Immature natural killer cell (primary cell): ENCODE measurements around the gene SGMS2. TPM values are rescaled to one million over a fixed set of nuclear protein-coding genes. Genes with fewer than 3 reads are reported as not detected.

Source experiments
- DNase-seq, 3 donors: peaks; one replicate each; pipeline ENCODE4 v3.0.0; 2022; ENCODE audit warnings: mixed read lengths in 1 of 3
- H3K27ac Mint-ChIP-seq, 6 donors: one replicate each; pipeline ENCODE4 v1.8.0; 2020; ENCODE audit warnings: mixed read lengths in 6 of 6, mild to moderate bottlenecking in 5 of 6, inconsistent platforms in 4 of 6, moderate library complexity in 3 of 6
- H3K27me3 Mint-ChIP-seq, 3 donors: one replicate each; pipeline ENCODE4 v1.8.0; 2020 to 2021; ENCODE audit warnings: low read depth in 3 of 3, mild to moderate bottlenecking in 3 of 3, mixed read lengths in 3 of 3, moderate library complexity in 3 of 3, inconsistent platforms in 1 of 3
- H3K36me3 Mint-ChIP-seq, 3 donors: one replicate each; pipeline ENCODE4 v1.8.0; 2020; ENCODE audit warnings: mixed read lengths in 3 of 3, inconsistent platforms in 2 of 3, mild to moderate bottlenecking in 2 of 3
- H3K4me1 Mint-ChIP-seq, 2 donors: one replicate each; pipeline ENCODE4 v1.8.0; 2020; ENCODE audit warnings: inconsistent platforms in 2 of 2, mild to moderate bottlenecking in 2 of 2, mixed read lengths in 2 of 2, moderate library complexity in 1 of 2
- H3K4me3 Mint-ChIP-seq, 5 donors: one replicate each; pipeline ENCODE4 v1.8.0; 2020; ENCODE audit warnings: mild to moderate bottlenecking in 5 of 5, mixed read lengths in 5 of 5, inconsistent platforms in 3 of 5, moderate library complexity in 3 of 5
- H3K9me3 Mint-ChIP-seq, 6 donors: one replicate each; pipeline ENCODE4 v1.8.0; 2020; ENCODE audit warnings: mild to moderate bottlenecking in 6 of 6, mixed read lengths in 6 of 6, inconsistent platforms in 4 of 6, moderate library complexity in 3 of 6
- polyA plus RNA-seq, 3 donors: library from polyadenylated mRNA; unstranded; fragments of 300-500 nt; fragmentation: Illumina TruSeq; gene quantifications; one replicate each; pipeline ENCODE4 v1.2.3, GENCODE V29; 2021

SGMS2 gene
- polyA plus RNA-seq, 3 donors from 2014 or later, result 0.56 TPM; not detected in 2

GRCh38 chr4:107863850-107864371 lies 39.2 kb downstream of the SGMS2 start:
- Mint-ChIP-seq H3K36me3 (no peaks in the 10 kb centered on the region), H3K27ac (no peak overlapping the region)

GRCh38 chr4:107866726-107867125 lies 42.0 kb downstream of the SGMS2 start:
- H3K4me1 Mint-ChIP-seq, result no peaks in the 10 kb centered on the region
- no peak overlapping the region for H3K4me3 Mint-ChIP-seq
- peaks cover 0 to 2% (median 2%) of the 10 kb centered on the region in 3 donors for H3K27me3 Mint-ChIP-seq
- H3K27ac Mint-ChIP-seq, result no peak overlapping the region
- DNase-seq, result no peak
- H3K36me3 Mint-ChIP-seq, result no peaks in the 10 kb centered on the region
- H3K9me3 Mint-ChIP-seq, result no peaks in the 10 kb centered on the region

More at GRCh38 chr4:107863850-107864371, 39.2 kb downstream of the SGMS2 start:
- no peak overlapping the region for H3K4me3 Mint-ChIP-seq
- no peak for DNase-seq
- H3K9me3 Mint-ChIP-seq, result no peaks in the 10 kb centered on the region
- peaks cover 0 to 3% (median 0%) of the 10 kb centered on the region in 3 donors for H3K27me3 Mint-ChIP-seq
- no peaks in the 10 kb centered on the region for H3K4me1 Mint-ChIP-seq

GRCh38 chr4:107870236-107870635 lies 45.5 kb downstream of the SGMS2 start:
- no peak for DNase-seq

GRCh38 chr4:107870916-107871786 lies 46.4 kb downstream of the SGMS2 start:
- H3K9me3 Mint-ChIP-seq, result no peaks in the 10 kb centered on the region
- H3K27ac Mint-ChIP-seq, result no peak overlapping the region
- H3K36me3 Mint-ChIP-seq, result no peaks in the 10 kb centered on the region
- no peak overlapping the region for H3K4me3 Mint-ChIP-seq
- peaks cover 0 to 3% of the 10 kb centered on the region in 2 donors for H3K4me1 Mint-ChIP-seq
- no peak for DNase-seq
- H3K27me3 Mint-ChIP-seq, result peaks cover 2 to 5% (median 2%) of the 10 kb centered on the region in 3 donors

More at GRCh38 chr4:107870236-107870635, 45.5 kb downstream of the SGMS2 start:
- H3K4me1 Mint-ChIP-seq, result no peaks in the 10 kb centered on the region
- no peak overlapping the region for H3K4me3 Mint-ChIP-seq
- H3K27me3 Mint-ChIP-seq, result peaks cover 0 to 5% (median 2%) of the 10 kb centered on the region in 3 donors
- no peaks in the 10 kb centered on the region for H3K36me3 Mint-ChIP-seq
- no peak overlapping the region for H3K27ac Mint-ChIP-seq
- H3K9me3 Mint-ChIP-seq, result no peaks in the 10 kb centered on the region

- H3K9me3 Mint-ChIP-seq, result no peaks in the 10 kb centered on the region
- no peak for DNase-seq
- peaks cover 0 to 8% of the 10 kb centered on the region in 2 donors for H3K4me1 Mint-ChIP-seq
- no peak overlapping the region for H3K27ac Mint-ChIP-seq
- H3K36me3 Mint-ChIP-seq, result no peaks in the 10 kb centered on the region
- H3K27me3 Mint-ChIP-seq, result peaks cover 1 to 11% (median 2%) of the 10 kb centered on the region in 3 donors
- no peak overlapping the region for H3K4me3 Mint-ChIP-seq
Measured at GRCh38 chr4:107874024-107874423, 49.3 kb downstream of the SGMS2 start.

GRCh38 chr4:107876099-107876498 lies 51.4 kb downstream of the SGMS2 start:
- peaks cover 0 to 10% (median 3%) of the 10 kb centered on the region in 3 donors for H3K27me3 Mint-ChIP-seq
- no peaks in the 10 kb centered on the region for H3K9me3 Mint-ChIP-seq
- no peak for DNase-seq
- no peak overlapping the region for H3K27ac Mint-ChIP-seq
- no peaks in the 10 kb centered on the region for H3K36me3 Mint-ChIP-seq
- H3K4me1 Mint-ChIP-seq, result peaks cover 0 to 8% of the 10 kb centered on the region in 2 donors
- no peak overlapping the region for H3K4me3 Mint-ChIP-seq

- Mint-ChIP-seq H3K36me3 (no peaks in the 10 kb centered on the region), H3K9me3 (peaks cover 0 to 2% (median 0%) of the 10 kb centered on the region in 6 donors), H3K27me3 (peaks cover 0 to 10% (median 3%) of the 10 kb centered on the region in 3 donors), H3K4me3 (no peak overlapping the region), H3K27ac (no peak overlapping the region), H3K4me1 (peaks cover 0 to 8% of the 10 kb centered on the region in 2 donors)
- DNase-seq, result no peak
Measured at GRCh38 chr4:107877361-107877760, 52.6 kb downstream of the SGMS2 start.

- Mint-ChIP-seq H3K4me1 (no peaks in the 10 kb centered on the region), H3K4me3 (no peak overlapping the region), H3K9me3 (peaks cover 0 to 5% (median 0%) of the 10 kb centered on the region in 6 donors), H3K27me3 (no peaks in the 10 kb centered on the region), H3K27ac (no peak overlapping the region), H3K36me3 (peaks cover 0 to 5% (median 0%) of the 10 kb centered on the region in 3 donors)
- DNase-seq, result no peak
Measured at GRCh38 chr4:107885865-107886264, 61.1 kb downstream of the SGMS2 start.

GRCh38 chr4:107888237-107888636 lies 63.5 kb downstream of the SGMS2 start:
- peaks cover 0 to 4% (median under 1%) of the 10 kb centered on the region in 6 donors for H3K9me3 Mint-ChIP-seq
- no peak for DNase-seq
- peaks cover 0 to 5% (median 0%) of the 10 kb centered on the region in 3 donors for H3K36me3 Mint-ChIP-seq
- H3K27me3 Mint-ChIP-seq, result peaks cover 0 to 1% (median 0%) of the 10 kb centered on the region in 3 donors
- H3K4me3 Mint-ChIP-seq, result no peak overlapping the region
- no peak overlapping the region for H3K27ac Mint-ChIP-seq
- H3K4me1 Mint-ChIP-seq, result no peaks in the 10 kb centered on the region

GRCh38 chr4:107890779-107891178 lies 66.0 kb downstream of the SGMS2 start:
- Mint-ChIP-seq H3K4me3 (no peak overlapping the region), H3K36me3 (no peaks in the 10 kb centered on the region), H3K27ac (no peak overlapping the region), H3K4me1 (no peaks in the 10 kb centered on the region), H3K27me3 (peaks cover 0 to 2% (median 1%) of the 10 kb centered on the region in 3 donors), H3K9me3 (peaks cover 0 to 4% (median under 1%) of the 10 kb centered on the region in 6 donors)
- DNase-seq, result no peak

GRCh38 chr4:107891299-107891698 lies 66.6 kb downstream of the SGMS2 start:
- Mint-ChIP-seq H3K9me3 (peaks cover 0 to 4% (median under 1%) of the 10 kb centered on the region in 6 donors), H3K27ac (no peak overlapping the region), H3K4me3 (no peak overlapping the region), H3K36me3 (no peaks in the 10 kb centered on the region), H3K27me3 (peaks cover 0 to 2% (median 1%) of the 10 kb centered on the region in 3 donors), H3K4me1 (no peaks in the 10 kb centered on the region)
- DNase-seq, result no peak

- Mint-ChIP-seq H3K4me1 (no peaks in the 10 kb centered on the region), H3K4me3 (no peak overlapping the region), H3K9me3 (peaks cover 0 to 2% (median 0%) of the 10 kb centered on the region in 6 donors), H3K27me3 (peaks cover 0 to 2% (median 1%) of the 10 kb centered on the region in 3 donors), H3K36me3 (no peaks in the 10 kb centered on the region), H3K27ac (no peak overlapping the region)
- DNase-seq, result no peak
Measured at GRCh38 chr4:107893171-107894137, 68.7 kb downstream of the SGMS2 start.

- H3K9me3 Mint-ChIP-seq, result peaks cover 0 to 2% (median 0%) of the 10 kb centered on the region in 6 donors
Measured at GRCh38 chr4:107894138-107894603, 69.4 kb downstream of the SGMS2 start.

More at GRCh38 chr4:107894138-107894603, 69.4 kb downstream of the SGMS2 start:
- DNase-seq, result no peak
- H3K27me3 Mint-ChIP-seq, result peaks cover 0 to 2% (median 1%) of the 10 kb centered on the region in 3 donors
- H3K36me3 Mint-ChIP-seq, result no peaks in the 10 kb centered on the region
- H3K4me3 Mint-ChIP-seq, result no peak overlapping the region
- H3K4me1 Mint-ChIP-seq, result no peaks in the 10 kb centered on the region
- no peak overlapping the region for H3K27ac Mint-ChIP-seq
